Measurements from ENCODE around the gene TST. TPM values are rescaled to one million over a fixed set of nuclear protein-coding genes. Genes with fewer than 3 reads are reported as not detected.

The TST gene
- 10 to 100 TPM; 44.1 to 76.4 (median 66.7) TPM for total RNA-seq

DNA sequence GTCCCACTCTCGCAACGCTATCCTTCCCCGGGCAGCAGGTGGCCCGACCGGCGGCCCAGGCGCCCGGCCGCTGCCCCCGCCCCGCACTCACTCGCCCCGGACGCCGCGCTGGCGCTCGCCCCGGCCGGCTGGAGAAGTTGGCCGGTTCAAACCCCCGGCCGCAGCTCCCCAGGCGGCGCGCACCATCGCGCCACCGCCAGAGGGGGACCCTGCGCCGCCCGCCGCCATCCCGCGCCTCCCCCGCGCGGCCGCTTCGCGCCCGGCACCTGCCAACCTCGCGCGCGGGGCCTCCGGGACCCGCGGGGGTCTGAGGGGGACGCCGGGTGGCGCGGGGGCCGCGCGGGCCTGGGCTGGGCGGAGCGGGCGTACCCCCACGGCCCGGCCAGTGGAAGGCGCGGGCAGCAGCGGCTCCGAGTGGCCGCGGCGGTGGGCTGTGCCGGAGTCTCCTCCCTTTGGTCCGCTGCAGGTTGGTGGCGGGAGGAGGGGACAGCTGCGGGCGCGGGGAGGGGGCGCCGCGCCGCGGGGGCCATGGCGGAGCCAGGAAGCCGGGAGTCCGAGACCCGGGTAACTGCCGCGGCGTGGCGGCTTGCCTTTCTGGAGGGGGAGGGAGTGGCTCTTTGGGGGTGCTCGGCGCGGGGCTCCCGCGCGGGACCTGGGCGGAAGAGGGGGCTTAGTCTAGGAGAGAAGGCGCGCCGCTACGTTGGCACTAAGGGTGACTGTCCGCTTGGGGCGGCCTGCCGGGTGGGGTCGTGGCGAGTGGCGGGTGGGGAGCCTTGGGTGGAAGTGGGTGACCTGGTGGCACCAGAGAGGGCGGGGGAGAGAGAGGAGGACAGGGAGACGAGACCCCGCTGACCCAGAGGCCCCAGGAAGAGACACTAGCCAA is at the start of gene TST, which contains the start of gene MPST:
Gene TST, minus strand, starts transcription at position 139 of the 883 bp plus-strand sequence. CDS start 715 bp downstream, outside the sequence.
Gene MPST, plus strand, starts transcription at position 434 of the 883 bp plus-strand sequence. Its CDS starts 95 bp downstream, at position 529.
- peaks cover 0 to 71% (median 51%) of the 10 kb centered on the region in 4 donors for H3K4me1 ChIP-seq
- DNase-seq (ENCODE audit: low spot score in 2 of 2) = peak; percentile 51 to 67

DNA sequence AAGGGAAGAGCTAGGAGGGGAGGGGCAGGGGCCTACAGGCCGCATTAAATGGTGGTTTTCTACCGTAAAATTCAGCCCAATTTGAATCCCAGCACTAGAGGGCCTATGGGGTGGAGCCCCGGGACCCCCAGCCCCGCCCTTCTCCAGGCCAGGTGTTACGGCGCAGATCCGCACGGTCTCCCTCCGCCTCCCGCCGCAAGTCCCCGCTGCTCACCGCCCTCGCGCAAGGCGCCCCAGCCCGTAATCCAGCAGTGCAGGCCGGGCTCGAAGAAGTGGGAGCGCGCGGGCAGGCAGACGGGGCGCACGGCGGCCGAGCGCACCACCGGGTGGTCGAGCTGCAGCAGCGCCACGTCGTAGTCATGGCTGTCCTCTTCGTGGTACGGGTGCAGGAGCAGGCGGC is 49.6 kb upstream of the TST start:
- H3K4me1 ChIP-seq = no peaks in the 10 kb centered on the region
- H3K36me3 ChIP-seq = peaks cover 0 to 6% (median 0%) of the 10 kb centered on the region in 3 donors
- H3K9me3 ChIP-seq = no peaks in the 10 kb centered on the region
- WGBS, 2 donors = 2 to 3% methylated on average over 14 to 36 of the region's 36 CpGs
- H3K27ac ChIP-seq = no peak overlapping the region
- H3K27me3 ChIP-seq = peaks cover 0 to 41% of the 10 kb centered on the region in 2 donors
- no peak overlapping the region for H3K4me3 ChIP-seq
- no peak for DNase-seq (ENCODE audit: low spot score in 2 of 2)
- TF ChIP-seq, protein P1, sequence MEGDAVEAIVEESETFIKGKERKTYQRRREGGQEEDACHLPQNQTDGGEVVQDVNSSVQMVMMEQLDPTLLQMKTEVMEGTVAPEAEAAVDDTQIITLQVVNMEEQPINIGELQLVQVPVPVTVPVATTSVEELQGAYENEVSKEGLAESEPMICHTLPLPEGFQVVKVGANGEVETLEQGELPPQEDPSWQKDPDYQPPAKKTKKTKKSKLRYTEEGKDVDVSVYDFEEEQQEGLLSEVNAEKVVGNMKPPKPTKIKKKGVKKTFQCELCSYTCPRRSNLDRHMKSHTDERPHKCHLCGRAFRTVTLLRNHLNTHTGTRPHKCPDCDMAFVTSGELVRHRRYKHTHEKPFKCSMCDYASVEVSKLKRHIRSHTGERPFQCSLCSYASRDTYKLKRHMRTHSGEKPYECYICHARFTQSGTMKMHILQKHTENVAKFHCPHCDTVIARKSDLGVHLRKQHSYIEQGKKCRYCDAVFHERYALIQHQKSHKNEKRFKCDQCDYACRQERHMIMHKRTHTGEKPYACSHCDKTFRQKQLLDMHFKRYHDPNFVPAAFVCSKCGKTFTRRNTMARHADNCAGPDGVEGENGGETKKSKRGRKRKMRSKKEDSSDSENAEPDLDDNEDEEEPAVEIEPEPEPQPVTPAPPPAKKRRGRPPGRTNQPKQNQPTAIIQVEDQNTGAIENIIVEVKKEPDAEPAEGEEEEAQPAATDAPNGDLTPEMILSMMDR (IDR thresholded peaks at IDR 0.05) = no peak
- no peak for TF ChIP-seq EP300 (IDR thresholded peaks at IDR 0.05)
- TF ChIP-seq POLR2A (IDR thresholded peaks at IDR 0.05) = no peak

More for the DNA sequence above, at the start of gene TST, which contains the start of gene MPST:
- H3K27me3 ChIP-seq = no peaks in the 10 kb centered on the region
- TF ChIP-seq POLR2A (IDR thresholded peaks at IDR 0.05) (peak; percentile 80), EP300 (IDR thresholded peaks at IDR 0.05) (peak in 1 of 2 donors; percentile 44)
- TF ChIP-seq, protein P1 (IDR thresholded peaks at IDR 0.05) = peak in 4 of 5 experiments; percentile 9 to 95 (median 90)
- H3K9me3 ChIP-seq = no peaks in the 10 kb centered on the region
- H3K36me3 ChIP-seq = peaks cover 2 to 32% (median 3%) of the 10 kb centered on the region in 3 donors
- peak within 1 kb of the TSS; percentile 78 to 99 (median 87) for H3K4me3 ChIP-seq
- WGBS, 2 donors = 0 to 3% methylated on average over 31 to 35 of the region's 107 CpGs
- H3K27ac ChIP-seq = peak within 1 kb of the TSS; percentile 85 to 99 (median 96)

DNA sequence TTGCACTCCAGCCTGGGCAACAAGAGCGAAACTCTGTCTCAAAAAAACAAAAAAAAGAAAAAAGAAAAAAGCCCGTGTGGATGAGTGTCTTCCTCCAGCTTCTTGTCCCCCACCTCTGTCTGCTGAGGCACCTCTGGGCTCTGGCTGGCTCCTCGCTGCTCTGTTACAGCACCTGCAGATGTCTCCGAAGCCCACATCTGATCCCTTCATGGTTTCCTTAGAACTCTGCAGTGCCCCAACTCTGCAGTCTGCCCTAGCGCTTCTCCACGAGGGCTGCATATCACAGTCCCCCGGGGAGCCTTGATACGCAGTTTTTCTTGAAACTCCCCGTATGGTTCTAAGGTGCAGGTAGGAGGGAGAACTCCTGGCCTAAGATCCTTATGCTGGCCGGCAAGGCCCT is 48.2 kb upstream of the TST start:
- H3K4me1 ChIP-seq = no peaks in the 10 kb centered on the region
- H3K36me3 ChIP-seq = peaks cover 0 to 6% (median 0%) of the 10 kb centered on the region in 3 donors
- no peak for DNase-seq (ENCODE audit: low spot score in 2 of 2)
- H3K4me3 ChIP-seq = no peak overlapping the region
- no peak overlapping the region for H3K27ac ChIP-seq
- WGBS, 2 donors = 71% methylated on average over 10 of the region's 10 CpGs
- H3K9me3 ChIP-seq = no peaks in the 10 kb centered on the region
- H3K27me3 ChIP-seq = peaks cover 0 to 36% of the 10 kb centered on the region in 2 donors
- no peak for TF ChIP-seq POLR2A (IDR thresholded peaks at IDR 0.05)
- no peak for TF ChIP-seq EP300 (IDR thresholded peaks at IDR 0.05)
- TF ChIP-seq, protein P1 (IDR thresholded peaks at IDR 0.05) = no peak

DNA sequence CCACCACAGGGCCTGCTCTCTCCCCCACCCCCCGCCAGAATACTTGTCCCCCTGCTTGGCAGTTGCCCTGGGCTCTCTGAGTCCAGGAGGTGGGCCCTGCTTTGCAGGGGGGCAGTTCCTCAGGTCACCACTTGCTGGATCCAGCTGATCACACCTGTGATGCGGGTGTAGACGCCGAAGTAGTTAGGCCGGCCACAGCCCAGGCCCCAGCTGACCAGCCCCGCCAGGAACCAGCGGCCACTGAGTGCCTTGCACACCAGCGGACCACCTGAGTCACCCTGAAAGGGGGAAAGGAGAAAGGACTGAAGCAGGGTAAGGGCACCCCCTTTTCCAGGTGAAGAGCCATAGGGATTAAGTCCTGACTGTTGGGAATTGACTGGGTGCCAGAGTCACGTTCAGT is 46.7 kb upstream of the TST start:
- DNase-seq (ENCODE audit: low spot score in 2 of 2) = no peak
- TF ChIP-seq EP300 (IDR thresholded peaks at IDR 0.05) (no peak), POLR2A (IDR thresholded peaks at IDR 0.05) (no peak)
- TF ChIP-seq, protein P1 (IDR thresholded peaks at IDR 0.05) = no peak
- H3K4me3 ChIP-seq = no peak overlapping the region
- H3K4me1 ChIP-seq = no peaks in the 10 kb centered on the region
- no peak overlapping the region for H3K27ac ChIP-seq
- H3K36me3 ChIP-seq = peaks cover 0 to 18% (median 0%) of the 10 kb centered on the region in 3 donors
- 77 to 81% methylated on average over 7 to 9 of the region's 9 CpGs for WGBS, 2 donors
- H3K9me3 ChIP-seq = no peaks in the 10 kb centered on the region
- peaks cover 0 to 30% of the 10 kb centered on the region in 2 donors for H3K27me3 ChIP-seq

DNA sequence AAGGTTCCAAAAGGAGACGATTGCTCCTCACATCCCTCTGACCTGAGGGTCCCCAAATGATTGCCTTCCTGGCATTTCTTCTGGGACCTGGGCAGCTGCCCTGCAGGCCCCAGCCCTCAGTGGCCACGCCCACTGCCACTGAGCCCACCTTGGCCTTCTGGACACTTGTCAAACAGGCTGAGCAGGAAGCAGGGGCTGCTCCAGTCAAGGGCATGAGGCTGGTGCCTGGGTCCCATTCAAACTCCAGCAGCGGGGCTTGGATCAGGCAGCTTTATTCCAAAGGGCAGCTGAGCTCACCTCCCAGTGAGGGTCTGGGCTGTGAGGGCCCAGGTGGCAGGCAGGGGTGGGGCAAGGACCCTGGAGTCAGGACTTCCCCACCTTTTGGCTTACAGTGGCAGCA is 45.9 kb upstream of the TST start:
- Histone ChIP-seq H3K9me3 (no peaks in the 10 kb centered on the region), H3K27ac (no peak overlapping the region), H3K4me1 (no peaks in the 10 kb centered on the region), H3K4me3 (no peak overlapping the region), H3K27me3 (peaks cover 0 to 22% of the 10 kb centered on the region in 2 donors), H3K36me3 (peaks cover 0 to 26% (median 0%) of the 10 kb centered on the region in 3 donors)
- TF ChIP-seq, protein P1 (IDR thresholded peaks at IDR 0.05) = no peak
- TF ChIP-seq POLR2A (IDR thresholded peaks at IDR 0.05) (no peak), EP300 (IDR thresholded peaks at IDR 0.05) (no peak)
- DNase-seq (ENCODE audit: low spot score in 2 of 2) = no peak
- 74 to 89% methylated on average over 3 of the region's 3 CpGs for WGBS, 2 donors

Measured in tibial nerve (tissue), 4 donors.